OCI-M2 (cell line): ENCODE measurements around the gene RPL39.
"Not testable (repeated sequence)": the region's sequence is repeated elsewhere in the genome, so short reads cannot be mapped to it uniquely, and the experiment has no call there.

Experiments
- DNase-seq: peaks from one replicate; lab custom pipeline; 2025; ENCODE audit not compliant: unreplicated experiment; lab: John Stamatoyannopoulos, UW

RPL39 gene

GRCh38 chrX:119791437-119792231, at the start of gene RPL39:
Gene RPL39, minus strand, starts transcription at chrX:119791630. Its CDS starts 54 bp downstream, at chrX:119791576.
- DNase-seq: peak; percentile 5

GRCh38 chrX:119833905-119834304, 42.5 kb upstream of the RPL39 start:
- DNase-seq: no peak

- DNase-seq: no peak
Measured at GRCh38 chrX:119828446-119828845, 37.0 kb upstream of the RPL39 start.

- no peak for DNase-seq
Measured at GRCh38 chrX:119826399-119826959, 35.0 kb upstream of the RPL39 start.

- not testable (repeated sequence) for DNase-seq
Measured at GRCh38 chrX:119824221-119824620, 32.8 kb upstream of the RPL39 start.

GRCh38 chrX:119821703-119822102, 30.3 kb upstream of the RPL39 start:
- DNase-seq: not testable (repeated sequence)

GRCh38 chrX:119817130-119817690, 25.8 kb upstream of the RPL39 start:
- DNase-seq: no peak

GRCh38 chrX:119816300-119816699, 24.9 kb upstream of the RPL39 start:
- no peak for DNase-seq

- DNase-seq: no peak
Measured at GRCh38 chrX:119809185-119809666, 17.8 kb upstream of the RPL39 start.

- not testable (repeated sequence) for DNase-seq
Measured at GRCh38 chrX:119808461-119808860, 17.0 kb upstream of the RPL39 start.

GRCh38 chrX:119802546-119802945, 11.1 kb upstream of the RPL39 start:
- DNase-seq: no peak

GRCh38 chrX:119801253-119802221, 10.1 kb upstream of the RPL39 start:
- no peak for DNase-seq

- DNase-seq: no peak
Measured at GRCh38 chrX:119790977-119791436, 423 bp downstream of the RPL39 start.

- no peak for DNase-seq
Measured at GRCh38 chrX:119784747-119785446, 6.5 kb downstream of the RPL39 start.

- no peak for DNase-seq
Measured at GRCh38 chrX:119783026-119783425, 8.4 kb downstream of the RPL39 start.

- DNase-seq: no peak
Measured at GRCh38 chrX:119778829-119779228, 12.6 kb downstream of the RPL39 start.

GRCh38 chrX:119775517-119776238, 15.8 kb downstream of the RPL39 start:
- DNase-seq: no peak

GRCh38 chrX:119769388-119769787, 22.0 kb downstream of the RPL39 start:
- not testable (repeated sequence) for DNase-seq

- not testable (repeated sequence) for DNase-seq
Measured at GRCh38 chrX:119768436-119768835, 23.0 kb downstream of the RPL39 start.
